GM18870 (cell line): Measurements from ENCODE around the gene TMPRSS3.
"Not testable (repeated sequence)": the region's sequence is repeated elsewhere in the genome, so short reads cannot be mapped to it uniquely, and the experiment has no call there.

Source experiments
- ATAC-seq: cut with Tn5 transposase; IDR thresholded peaks from one replicate; pipeline ENCODE4 v1.9.1; 2021; ENCODE audit warnings: moderate library complexity; ENCODE audit not compliant: unreplicated experiment

The TMPRSS3 gene

GRCh38 chr21:42409366-42409765, 13.5 kb upstream of the TMPRSS3 start:
- no peak for ATAC-seq

GRCh38 chr21:42408718-42409117, 12.9 kb upstream of the TMPRSS3 start:
- ATAC-seq = not testable (repeated sequence)

GRCh38 chr21:42407476-42407875, 11.6 kb upstream of the TMPRSS3 start:
- no peak for ATAC-seq

GRCh38 chr21:42406866-42407265, 11.0 kb upstream of the TMPRSS3 start:
- no peak for ATAC-seq

- no peak for ATAC-seq
Measured at GRCh38 chr21:42406201-42406621, 10.4 kb upstream of the TMPRSS3 start.

- no peak for ATAC-seq
Measured at GRCh38 chr21:42405064-42406013, 9.5 kb upstream of the TMPRSS3 start.

- ATAC-seq = no peak
Measured at GRCh38 chr21:42404539-42404938, 8.7 kb upstream of the TMPRSS3 start.

GRCh38 chr21:42403611-42404231, 7.9 kb upstream of the TMPRSS3 start, which contains the start of gene UBASH3A:
Gene UBASH3A (plus strand): TSS chr21:42403902. CDS start chr21:42403946, 44 bp downstream.
- no peak for ATAC-seq

GRCh38 chr21:42401820-42402251, 6.0 kb upstream of the TMPRSS3 start:
- ATAC-seq = no peak

- ATAC-seq = no peak
Measured at GRCh38 chr21:42401154-42401553, 5.3 kb upstream of the TMPRSS3 start.

- ATAC-seq = no peak
Measured at GRCh38 chr21:42400525-42400924, 4.7 kb upstream of the TMPRSS3 start.

- no peak for ATAC-seq
Measured at GRCh38 chr21:42398436-42399028, 2.7 kb upstream of the TMPRSS3 start.

- ATAC-seq = no peak
Measured at GRCh38 chr21:42397746-42398394, 2.0 kb upstream of the TMPRSS3 start.

GRCh38 chr21:42396799-42397745, 1.2 kb upstream of the TMPRSS3 start:
- no peak for ATAC-seq

GRCh38 chr21:42395302-42395701, 550 bp downstream of the TMPRSS3 start:
- no peak for ATAC-seq

- ATAC-seq = no peak
Measured at GRCh38 chr21:42393443-42393950, 2.4 kb downstream of the TMPRSS3 start.

GRCh38 chr21:42392731-42393442, 3.0 kb downstream of the TMPRSS3 start:
- ATAC-seq = peak; percentile 60

- no peak for ATAC-seq
Measured at GRCh38 chr21:42391297-42391696, 4.6 kb downstream of the TMPRSS3 start.

- no peak for ATAC-seq
Measured at GRCh38 chr21:42390696-42391095, 5.2 kb downstream of the TMPRSS3 start.
